DND-41 (cell line): ENCODE measurements around the gene MXD1.

Experiments
- CTCF ChIP-seq: IDR thresholded peaks from 2 replicates; pipeline ENCODE4 v1.5.1; 2012; ENCODE audit warnings: borderline replicate concordance, low read length, moderate library complexity, mild to moderate bottlenecking; ENCODE audit not compliant: poor library complexity, severe bottlenecking; ENCODE audit errors: extremely low read depth
- EZH2 ChIP-seq: IDR thresholded peaks from 3 replicates; pipeline ENCODE4 v1.6.1; 2012; ENCODE audit warnings: borderline replicate concordance, low read depth, mild to moderate bottlenecking, moderate library complexity, low read length, inconsistent platforms; ENCODE audit not compliant: severe bottlenecking

DNA sequence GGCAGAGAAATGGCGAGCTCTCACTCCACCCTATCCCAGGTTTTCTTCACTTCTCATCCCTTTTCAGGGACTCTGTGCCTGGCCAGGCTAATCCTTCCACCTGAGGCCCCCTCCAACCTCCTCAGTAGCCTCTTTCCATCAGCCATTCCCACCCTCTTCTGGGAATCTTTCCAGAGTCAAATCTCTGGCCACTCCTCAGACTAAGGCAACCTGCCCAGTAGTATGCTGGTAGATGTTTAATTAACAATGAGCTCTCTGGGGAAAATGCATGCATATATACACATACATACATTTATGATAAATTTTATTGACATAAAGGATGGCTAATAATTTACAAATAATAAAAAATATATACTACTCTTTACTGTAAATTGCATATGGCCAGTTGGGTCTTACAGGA, 57.9 kb downstream of the MXD1 start:
- TF ChIP-seq CTCF (no peak), EZH2 (no peak)
